ENCODE results near the gene PPFIA3.

PPFIA3 gene

DNA sequence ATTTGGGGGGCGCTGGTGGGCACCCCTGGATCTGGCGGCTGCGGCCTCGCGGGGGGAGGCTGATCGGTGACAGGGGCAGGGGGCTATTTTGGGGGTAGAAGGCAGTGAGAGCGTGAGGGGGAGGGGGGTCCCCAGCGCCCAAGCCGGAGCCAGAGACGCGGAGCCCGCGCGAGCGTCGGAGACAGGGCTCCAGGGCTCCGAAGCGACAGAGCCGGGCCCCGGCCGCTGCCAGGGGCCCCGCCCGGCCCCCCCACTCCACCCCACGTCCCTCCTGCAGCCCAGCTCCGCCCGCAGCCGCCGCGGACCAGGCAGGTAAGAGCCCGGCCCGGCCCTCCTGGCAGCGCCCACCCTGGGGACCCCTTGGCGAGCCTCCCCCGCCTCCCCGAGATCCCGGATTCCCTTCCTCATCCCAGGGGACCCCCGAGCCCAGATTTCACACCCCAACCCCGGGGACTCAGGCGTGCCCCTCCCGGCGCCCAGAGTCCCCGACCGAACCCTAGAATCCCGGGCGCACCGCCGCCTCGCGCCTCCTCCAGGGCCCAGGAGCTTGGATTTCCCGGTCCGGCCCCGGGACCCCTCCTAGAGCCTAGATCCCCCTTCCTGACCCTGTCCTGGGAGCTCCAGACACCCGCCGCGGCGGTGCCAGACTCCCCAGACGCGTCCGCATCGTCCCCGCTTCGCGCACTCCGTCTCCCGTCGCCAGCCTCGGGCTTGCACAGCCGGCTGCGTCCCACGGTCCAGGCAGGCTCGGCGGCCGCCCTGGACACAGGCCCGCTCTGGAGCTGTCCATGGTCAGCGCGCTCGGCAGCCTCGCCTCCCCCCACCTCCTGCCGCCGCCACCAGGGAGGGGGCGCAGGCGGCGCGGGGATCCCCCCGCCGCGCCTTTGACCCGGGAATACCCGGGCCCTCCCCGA lies at the start of gene PPFIA3:
TSS of gene PPFIA3 (plus strand) at position 134 of the 914 bp plus-strand sequence. CDS start 8,330 bp downstream, outside the sequence.
- DNase-seq (ENCODE audit: low spot score) = no peak

DNA sequence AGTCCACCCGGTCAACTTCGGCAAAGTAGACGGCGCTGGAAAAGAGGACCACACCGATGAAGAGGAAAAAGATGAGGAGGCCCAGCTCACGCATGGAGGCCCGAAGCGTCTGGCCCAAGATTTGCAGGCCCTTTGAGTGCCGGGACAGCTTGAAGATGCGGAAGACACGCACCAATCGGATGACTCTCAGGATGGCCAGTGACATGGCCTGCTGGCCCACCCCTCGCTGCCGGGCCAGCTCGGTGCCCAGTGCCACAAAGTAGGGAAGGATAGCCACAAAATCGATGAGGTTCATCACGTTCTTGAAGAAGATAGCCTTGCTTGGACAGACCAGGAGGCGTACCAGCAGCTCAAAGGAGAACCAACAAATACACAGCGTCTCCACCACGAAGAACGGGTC lies 48.9 kb upstream of the PPFIA3 start:
- DNase-seq (ENCODE audit: low spot score) = no peak

DNA sequence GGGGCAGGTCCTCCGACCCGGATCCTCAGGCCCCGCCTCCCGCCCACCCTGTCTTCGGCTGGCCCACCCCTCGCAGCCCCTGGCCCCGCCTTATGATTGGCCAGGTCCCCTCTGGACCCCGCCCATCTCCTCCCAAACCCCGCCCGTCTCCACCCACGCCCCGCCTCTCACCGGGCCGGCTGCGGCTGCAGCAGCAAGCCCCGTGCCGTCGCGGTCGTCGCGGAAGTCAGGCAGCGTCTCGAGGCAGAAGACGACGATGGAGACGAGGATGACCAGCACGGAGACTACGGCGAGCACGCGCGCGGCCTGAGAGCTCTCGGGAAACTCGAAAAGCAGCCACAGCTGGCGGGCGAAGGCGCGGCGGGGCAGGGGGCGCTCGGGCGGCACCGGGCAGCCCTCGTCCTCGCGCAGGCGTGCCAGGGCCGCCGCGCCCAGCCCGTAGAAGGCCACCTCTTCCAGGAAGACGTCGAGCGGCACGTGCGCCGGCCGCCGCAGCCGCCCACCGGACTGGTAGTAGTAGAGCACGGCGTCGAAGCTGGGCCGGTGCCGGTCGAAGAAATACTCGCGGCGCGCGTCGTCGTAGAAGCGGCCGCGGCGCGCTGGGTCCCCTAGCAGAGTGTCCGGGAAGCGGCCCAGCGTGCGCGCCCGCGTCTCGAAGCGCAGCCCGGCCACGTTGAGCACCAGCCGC lies 47.3 kb upstream of the PPFIA3 start:
- no peak for DNase-seq (ENCODE audit: low spot score)

DNA sequence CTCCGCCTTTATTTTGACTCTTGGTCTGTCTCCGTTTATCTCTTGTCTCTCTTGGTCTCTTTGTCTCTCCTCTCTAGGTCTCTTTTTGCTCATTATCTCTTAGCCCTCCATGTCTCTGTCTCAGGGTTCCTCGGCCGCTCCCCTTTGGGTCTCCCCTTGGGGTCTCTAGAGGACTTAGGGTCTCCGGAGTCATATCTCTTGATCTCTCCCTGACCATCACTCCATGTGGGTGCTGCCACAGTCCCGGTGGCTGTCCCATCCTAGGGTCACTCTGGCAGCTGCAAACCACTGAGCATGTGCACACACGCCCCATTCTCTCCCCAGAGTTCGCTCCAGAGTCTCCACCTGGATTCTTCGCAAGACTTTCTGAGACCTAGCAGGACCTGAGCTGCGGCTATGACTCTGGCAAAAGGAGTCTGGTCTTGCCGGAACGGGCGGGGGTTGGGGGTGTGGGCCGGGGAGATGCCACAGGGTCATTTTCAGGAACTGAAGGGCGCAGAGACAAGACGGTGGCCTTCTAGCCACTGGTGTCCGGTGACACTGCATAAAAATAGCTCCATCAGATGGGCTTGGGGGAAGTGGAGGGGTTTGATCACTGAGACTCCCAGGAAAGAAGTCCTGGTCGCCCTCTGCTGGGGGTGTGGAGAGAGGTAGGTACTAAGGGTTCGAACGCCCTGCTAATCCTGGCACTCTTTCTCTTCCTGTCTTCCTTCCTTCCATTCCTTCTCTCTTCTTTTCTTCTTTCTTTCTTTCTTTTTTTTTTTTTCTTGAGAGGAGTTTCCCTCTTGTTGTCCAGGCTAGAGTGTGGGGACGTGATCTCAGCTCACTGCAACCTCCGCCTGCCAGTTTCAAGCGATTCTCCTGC lies 45.6 kb upstream of the PPFIA3 start:
- DNase-seq (ENCODE audit: low spot score) = no peak

DNA sequence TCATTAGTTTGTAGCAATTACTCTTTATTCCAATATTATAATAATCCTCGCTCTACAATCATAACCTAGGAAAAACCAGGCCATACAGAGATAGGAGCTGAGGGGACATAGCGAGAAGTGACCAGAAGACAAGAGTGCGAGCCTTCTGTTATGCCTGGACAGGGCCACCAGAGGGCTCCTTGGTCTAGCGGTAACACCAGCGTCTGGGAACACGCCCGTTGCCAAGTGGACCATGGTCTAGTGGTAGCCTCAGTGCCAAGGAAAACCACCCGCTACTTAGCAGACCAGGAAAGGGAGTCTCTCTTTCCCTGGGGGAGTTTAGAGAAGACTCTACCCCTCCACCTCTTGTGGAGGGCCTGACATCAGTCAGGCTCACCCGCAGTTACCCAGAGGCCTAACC lies 44.5 kb upstream of the PPFIA3 start:
- peak; percentile 39 for DNase-seq (ENCODE audit: low spot score)

DNA sequence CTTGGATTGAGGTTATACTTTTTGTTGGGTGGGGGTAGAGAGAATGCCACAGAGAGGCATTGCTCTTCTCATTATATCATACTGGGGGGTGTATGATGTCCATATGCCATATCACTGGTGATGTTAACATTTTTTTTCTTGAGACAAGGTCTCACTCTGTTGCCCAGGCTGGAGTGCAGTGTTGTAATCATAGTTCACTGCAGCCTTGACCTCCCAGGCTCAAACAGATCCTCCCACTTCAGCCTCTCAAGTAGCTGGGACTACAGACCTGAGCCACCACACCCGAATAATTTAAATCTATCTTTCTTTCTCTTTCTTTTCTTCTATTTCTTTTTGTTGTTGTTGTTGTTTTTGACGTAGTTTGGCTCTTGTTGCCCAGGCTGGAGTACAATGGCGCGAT lies 39.0 kb upstream of the PPFIA3 start:
- no peak for DNase-seq (ENCODE audit: low spot score)

DNA sequence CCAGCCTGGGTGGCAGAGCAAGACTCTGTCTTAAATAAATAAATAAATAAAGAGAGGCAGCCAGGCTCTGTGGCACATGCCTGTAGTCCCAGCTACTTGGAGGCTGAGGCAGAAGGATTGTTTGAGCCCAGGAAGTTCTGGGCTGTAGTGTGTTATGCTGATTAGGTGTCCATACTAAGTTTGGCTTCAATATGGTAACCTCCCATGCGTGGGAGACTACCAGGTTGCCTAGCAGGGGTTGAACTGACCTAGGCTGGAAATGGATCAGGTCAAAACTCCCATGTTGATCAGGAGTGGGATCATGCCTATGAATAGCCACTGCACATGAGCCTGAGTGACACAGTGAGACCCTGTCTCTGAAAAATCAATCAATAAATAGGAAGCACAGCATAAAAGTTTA lies 38.1 kb upstream of the PPFIA3 start:
- no peak for DNase-seq (ENCODE audit: low spot score)

DNA sequence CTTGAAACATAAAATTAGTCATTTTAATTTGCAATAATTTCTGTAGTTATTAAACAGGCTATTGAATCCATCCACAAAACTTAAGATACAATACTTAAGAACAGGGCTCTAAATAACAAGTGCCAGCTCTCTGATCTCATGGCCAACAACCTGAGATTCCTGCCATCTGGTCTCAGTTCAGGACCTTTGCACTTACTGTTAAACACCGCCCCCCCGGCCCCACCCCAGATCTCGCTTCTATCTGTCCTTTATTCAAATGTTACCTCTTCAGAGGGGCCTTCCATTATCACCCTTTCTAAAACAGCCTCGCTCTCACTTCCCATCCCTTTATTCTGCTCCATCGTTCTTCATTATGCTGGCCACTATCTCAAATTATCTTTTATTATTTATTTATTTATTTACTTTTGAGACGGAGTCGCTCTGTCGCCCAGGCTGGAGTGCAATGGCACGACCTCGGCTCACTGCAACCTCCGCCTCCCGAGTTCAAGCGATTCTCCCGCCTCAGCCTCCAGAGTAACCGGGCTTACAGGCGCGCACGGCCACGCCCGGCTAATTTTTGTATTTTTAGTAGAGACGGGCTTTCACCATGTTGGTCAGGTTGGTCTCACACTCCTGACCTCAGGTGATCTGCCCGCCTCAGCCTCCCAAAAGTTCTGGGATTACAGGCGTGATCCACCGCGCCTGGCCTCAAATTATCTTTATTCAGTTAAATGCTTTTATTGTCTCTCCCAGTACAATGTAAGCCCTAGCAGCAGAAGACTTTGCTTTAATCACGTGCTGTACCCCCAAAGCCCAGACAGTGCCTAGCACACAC lies 34.9 kb upstream of the PPFIA3 start:
- no peak for DNase-seq (ENCODE audit: low spot score)

DNA sequence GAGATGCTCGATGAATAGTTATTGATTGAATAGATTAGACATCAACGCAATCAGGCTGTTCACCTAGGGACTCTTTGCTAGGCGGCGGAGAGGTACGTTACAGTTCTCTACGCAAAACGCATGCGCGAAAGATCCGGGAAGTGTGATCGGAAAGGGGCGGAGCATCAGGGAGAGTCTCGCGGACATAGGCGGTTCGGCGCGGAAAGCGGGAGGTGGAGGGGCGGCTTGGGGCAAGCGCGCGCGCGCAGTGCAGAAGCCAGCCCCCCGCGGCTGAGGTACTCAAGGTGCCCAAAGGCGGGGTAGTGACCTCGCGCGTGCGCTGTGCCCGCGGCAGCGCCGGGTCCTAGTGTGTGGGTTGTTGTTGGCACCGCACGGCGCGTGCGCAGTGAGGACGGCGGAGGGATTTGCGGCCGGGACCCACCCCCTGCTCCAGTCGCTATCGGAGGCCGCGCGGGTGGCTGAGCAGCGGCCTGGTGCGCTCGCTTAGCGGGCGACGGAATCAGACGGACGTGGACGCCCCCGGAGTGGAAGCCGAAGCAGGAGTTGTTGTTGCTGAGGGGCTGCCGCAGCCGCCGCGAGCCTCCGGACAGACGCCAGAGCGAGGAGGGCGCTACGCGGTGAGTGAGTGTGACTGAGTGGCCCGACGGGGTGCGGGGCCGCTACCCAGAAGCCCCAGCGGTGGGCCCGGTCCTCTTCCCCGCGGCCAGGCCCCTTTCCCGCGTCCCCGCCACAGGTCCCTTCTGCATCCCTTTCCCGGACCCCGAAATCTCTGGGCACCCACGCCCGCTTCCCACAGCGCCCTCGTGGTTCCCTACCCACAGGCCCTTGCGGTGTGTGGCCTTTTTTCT lies 34.1 kb upstream of the PPFIA3 start, which contains the start of gene SNRNP70:
TSS of gene SNRNP70 (plus strand) at position 432 of the 848 bp plus-strand sequence. CDS start 964 bp downstream, outside the sequence.
- peak; percentile 98 for DNase-seq (ENCODE audit: low spot score)

DNA sequence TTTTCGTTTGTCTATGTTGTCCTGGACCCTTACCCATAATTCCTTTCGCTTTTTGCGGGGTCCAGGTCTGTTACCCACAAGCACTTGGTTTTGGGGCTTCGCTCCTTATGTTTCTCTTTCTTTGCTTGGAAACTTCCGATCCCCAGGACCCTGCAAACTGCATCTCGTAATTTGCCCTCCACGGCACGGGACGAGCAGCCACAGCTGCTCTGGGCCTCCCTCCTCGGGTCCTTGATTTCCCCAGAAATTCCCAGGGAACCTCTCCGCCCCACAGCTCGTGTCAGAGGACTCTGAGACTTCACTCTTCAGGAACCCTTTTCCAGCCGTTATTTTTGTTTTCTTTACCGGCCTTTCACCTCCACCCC lies 33.5 kb upstream of the PPFIA3 start:
- no peak for DNase-seq (ENCODE audit: low spot score)

DNA sequence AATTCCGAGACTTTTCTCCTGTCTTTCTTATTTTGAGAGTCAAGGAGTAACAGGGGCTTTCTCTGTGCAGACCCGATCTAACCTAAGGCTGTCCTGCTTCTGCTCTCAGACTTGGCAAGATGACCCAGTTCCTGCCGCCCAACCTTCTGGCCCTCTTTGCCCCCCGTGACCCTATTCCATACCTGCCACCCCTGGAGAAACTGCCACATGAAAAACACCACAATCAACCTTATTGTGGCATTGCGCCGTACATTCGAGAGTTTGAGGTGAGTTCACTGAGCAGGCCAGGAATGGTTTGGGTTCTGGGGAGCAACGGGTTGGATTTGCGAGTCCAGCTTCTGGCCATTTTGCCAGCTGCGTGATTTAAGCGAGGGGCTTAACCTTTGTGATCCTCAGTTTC lies 33.0 kb upstream of the PPFIA3 start:
- DNase-seq (ENCODE audit: low spot score) = no peak

DNA sequence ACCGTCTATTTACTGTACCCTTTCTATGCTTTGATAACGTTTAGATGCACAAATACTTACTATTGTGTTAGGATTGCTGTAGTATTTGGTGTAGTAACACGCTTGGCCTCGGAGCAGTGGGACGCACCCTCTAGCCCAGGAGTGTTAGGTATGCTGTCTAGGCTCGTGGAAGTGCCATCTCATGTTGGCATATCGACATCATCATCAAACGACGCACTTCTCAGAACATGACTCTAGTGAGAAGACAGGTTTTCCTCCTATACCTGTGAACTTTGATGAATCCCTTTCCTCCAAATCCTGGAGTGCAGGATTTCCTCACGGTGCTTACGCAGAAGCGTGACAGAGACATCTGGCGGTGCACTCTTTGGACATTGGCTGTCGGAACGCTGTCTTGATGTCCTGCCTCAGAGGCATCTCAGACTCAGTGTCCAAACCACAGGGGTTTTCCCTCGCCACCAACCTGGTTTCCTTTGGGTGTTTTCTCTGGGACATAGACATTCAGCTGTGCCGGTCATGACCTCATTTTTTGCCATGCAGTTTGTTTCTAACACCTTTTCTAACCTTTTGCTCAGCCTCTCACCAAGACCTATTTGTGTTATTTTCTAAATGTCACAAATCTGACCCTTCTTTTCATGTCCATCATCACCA lies 27.8 kb upstream of the PPFIA3 start:
- no peak for DNase-seq (ENCODE audit: low spot score)

DNA sequence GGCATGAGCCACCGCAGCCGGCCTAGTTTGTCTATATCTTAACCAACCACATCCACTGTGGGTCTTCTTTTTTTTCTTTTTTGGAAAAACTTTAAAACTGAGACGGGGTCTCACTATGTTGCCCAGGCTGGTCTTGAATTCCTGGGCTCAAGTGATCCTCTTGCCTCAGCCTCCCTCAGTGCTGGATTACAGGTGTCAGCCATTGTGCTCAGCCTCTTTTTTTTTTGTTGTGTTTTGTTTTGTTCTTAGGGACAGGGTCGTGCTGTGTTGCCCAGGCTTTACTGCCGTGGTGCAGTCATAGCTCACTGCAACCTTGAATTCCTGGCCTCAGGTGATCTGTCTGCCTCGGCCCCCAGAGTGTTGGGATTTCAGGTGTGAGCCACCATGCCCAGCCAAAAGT lies 26.7 kb upstream of the PPFIA3 start:
- no peak for DNase-seq (ENCODE audit: low spot score)

DNA sequence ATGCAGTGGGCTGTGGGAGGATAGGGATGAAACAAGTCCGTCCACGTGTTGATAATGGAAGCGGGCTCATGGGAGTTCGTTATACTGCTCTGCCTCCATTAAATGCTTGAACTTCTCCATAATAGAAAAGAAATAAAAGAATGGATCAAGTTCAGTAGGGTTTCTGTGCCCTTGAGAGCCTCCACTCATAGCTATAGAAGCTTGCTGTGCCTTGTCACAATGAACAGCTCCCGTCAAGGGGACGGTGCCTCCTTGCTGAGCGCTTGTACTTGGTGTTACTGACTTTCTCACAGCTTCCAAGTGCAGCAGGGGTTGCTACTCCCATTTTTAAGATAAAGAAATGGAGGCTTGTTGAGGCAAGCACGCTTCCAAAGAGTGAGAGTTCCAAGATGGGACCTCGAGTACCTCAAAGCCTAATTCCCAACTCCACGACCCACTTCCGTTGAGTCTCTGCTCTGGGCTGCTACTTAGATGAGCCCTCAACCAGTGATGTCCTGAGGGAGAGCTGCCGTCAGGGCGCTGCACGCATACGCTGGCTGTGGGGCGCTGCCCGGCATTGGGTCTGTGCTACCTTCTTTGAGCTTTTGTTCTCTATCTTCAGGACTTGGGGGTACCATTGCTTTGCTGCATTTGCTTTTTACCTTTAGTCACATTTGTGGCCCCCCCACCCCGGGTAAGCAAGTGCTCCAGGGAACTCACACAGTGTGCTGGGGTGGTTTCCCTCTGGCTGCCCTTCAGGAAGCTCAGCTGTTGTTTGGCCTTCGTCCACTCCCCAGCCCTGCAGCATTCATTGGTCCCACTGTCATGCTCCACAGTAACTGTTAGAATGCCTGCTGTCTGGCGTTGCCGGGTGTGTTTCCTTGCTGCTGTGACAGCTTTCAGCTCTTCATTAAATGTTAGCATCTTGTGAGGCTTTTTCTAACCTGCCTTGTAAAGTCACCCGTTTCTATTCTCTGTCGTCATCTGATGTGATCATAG lies 24.6 kb upstream of the PPFIA3 start:
- DNase-seq (ENCODE audit: low spot score) = peak; percentile 45

DNA sequence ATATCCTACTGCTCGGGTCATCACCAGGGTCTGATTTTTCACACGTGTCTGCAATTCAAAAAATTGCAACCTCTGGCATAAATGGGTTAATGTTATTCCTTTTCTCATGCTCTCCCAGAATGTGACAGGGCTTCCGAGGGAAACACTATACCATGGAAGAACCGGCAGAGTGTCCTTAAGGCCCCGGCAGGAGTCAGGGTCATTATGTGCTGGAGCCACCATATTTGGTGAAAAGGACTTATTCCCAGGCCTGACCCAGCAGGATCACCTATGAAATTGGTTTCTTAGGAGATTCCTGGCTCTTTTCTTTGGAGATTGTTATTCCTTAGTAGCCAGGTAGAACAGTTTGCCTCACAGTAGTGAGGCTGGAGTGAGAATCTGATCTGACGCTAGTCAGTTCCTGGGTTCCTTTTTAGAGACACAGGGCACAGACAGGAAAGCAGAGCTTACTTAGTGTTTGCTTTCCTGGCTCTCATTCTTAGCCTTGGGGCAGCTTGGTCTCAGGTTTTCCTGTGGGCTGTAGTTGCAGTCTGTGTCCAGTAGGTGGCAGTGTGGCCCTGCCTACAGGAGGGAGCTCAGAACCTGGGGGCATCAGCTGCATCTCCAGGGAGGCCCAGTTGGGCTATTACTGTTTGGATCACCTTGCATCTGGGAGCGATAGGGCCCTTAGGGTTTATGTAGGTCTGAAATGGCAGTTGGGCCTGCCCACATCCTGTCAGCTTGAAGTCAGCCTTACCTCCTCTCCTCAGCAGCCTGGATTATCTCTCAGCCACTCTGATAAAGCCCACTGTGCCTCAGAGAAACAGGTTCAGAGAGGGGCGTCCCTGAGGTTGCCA lies 21.7 kb upstream of the PPFIA3 start:
- DNase-seq (ENCODE audit: low spot score) = peak; percentile 72

DNA sequence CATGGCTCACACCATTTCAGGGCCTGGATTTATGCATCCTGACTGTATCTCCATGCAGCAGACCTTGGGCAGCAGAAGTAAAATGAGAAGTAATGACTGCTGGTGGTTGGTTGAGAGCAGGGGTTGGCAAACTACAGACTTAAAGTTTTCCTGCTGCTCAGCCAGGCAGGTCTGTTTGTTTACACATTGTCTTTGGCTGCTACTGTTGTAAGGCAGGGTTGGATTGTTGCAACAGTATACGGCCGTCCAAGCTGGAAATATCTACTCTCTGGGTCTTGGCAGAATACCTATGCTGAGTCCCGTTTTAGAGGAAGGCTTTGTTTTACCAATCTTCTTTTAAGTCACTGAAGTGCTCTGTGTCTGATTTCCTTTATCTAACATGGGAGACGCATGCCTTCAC lies 20.5 kb upstream of the PPFIA3 start:
- no peak for DNase-seq (ENCODE audit: low spot score)

DNA sequence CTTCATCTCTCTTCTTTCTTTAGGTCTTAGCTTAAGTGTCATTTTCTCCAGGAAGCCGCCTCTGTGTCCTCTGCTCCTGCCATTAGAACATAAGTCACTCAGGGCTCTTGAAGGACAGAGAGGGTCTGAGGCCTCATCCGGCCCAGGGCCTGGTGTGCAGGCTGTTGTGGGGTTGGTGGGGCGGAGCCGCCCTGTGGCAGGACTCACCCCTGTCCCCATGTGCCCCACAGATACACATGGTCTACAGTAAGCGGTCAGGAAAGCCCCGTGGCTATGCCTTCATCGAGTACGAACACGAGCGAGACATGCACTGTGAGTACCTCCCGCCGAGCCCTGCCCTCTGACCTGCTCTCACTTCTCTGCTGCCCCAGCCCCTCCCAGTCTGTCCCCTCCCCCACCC lies 18.2 kb upstream of the PPFIA3 start:
- DNase-seq (ENCODE audit: low spot score) = no peak

DNA sequence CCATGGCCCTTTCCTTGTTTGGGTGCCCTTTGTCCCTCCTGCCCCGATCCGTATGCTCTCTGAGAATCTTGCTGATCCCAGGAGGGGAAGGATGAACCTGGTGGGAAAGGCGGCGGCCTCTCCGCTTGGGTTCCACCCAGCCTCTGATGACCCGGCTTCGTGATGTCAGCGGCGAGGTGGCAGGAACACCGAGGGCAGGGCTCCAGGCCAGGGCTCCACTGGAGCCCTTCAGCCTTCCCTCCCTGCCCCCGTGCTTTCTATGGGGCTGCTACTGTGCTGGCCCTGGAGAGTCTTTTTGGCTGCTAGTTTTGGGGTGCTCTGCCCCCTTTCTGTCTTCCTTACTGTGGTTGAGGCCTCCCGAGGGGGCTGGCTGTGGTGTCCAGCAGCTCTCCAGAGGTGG lies 17.0 kb upstream of the PPFIA3 start:
- DNase-seq (ENCODE audit: low spot score) = no peak
